SKM-1 treated with dmso at 0.1 percent for 144 hours (cell line): ENCODE results near the gene SPIB.
"Not testable (repeated sequence)": the region's sequence is repeated elsewhere in the genome, so short reads cannot be mapped to it uniquely, and the experiment has no call there.

Source experiments
- DNase-seq: peaks from one replicate; lab custom pipeline; 2025; ENCODE audit not compliant: unreplicated experiment; lab: John Stamatoyannopoulos, UW

Gene SPIB

GRCh38 chr19:50465000-50465399 is 46.3 kb downstream of the SPIB start:
- no peak for DNase-seq

GRCh38 chr19:50465986-50466705 is 47.4 kb downstream of the SPIB start:
- DNase-seq: no peak

GRCh38 chr19:50466706-50467039 is 47.9 kb downstream of the SPIB start:
- DNase-seq: no peak

- no peak for DNase-seq
Measured at GRCh38 chr19:50467566-50467965, 48.8 kb downstream of the SPIB start.

GRCh38 chr19:50468818-50469217 is 50.1 kb downstream of the SPIB start:
- no peak for DNase-seq

GRCh38 chr19:50473336-50473735 is 54.6 kb downstream of the SPIB start:
- not testable (repeated sequence) for DNase-seq

- no peak for DNase-seq
Measured at GRCh38 chr19:50475101-50475568, 56.4 kb downstream of the SPIB start.

- no peak for DNase-seq
Measured at GRCh38 chr19:50475736-50476223, 57.0 kb downstream of the SPIB start.

- peak; percentile 36 for DNase-seq
Measured at GRCh38 chr19:50476224-50476906, 57.6 kb downstream of the SPIB start, which contains the start of the genes EMC10 and GARIN5A. Gene EMC10 (plus strand): TSS chr19:50476507. CDS start chr19:50476545, 38 bp downstream. Gene GARIN5A (minus strand): TSS chr19:50476848. CDS start chr19:50476388, 460 bp downstream.

GRCh38 chr19:50476907-50477238 is 58.1 kb downstream of the SPIB start:
- no peak for DNase-seq

- no peak for DNase-seq
Measured at GRCh38 chr19:50477751-50478515, 59.2 kb downstream of the SPIB start.

- peak; percentile 11 for DNase-seq
Measured at GRCh38 chr19:50478901-50479715, 60.4 kb downstream of the SPIB start.

- DNase-seq: no peak
Measured at GRCh38 chr19:50479761-50480251, 61.1 kb downstream of the SPIB start.

- no peak for DNase-seq
Measured at GRCh38 chr19:50480281-50481111, 61.8 kb downstream of the SPIB start.
